A549 treated with DMSO at 1 μM for 4 hours (cell line): ENCODE data around the gene SPNS2. TPM values are rescaled to one million over a fixed set of nuclear protein-coding genes. Genes with fewer than 3 reads are reported as not detected.

Source experiments
- total RNA-seq: library from RNA; stranded (reverse); fragments of 200-300 nt; extraction: Qiagen RNA extraction; gene quantifications from 5 replicates; pipeline ENCODE4 v1.2.3, GENCODE V29; 2022; ENCODE audit warnings: low read depth

The SPNS2 gene, protein sequence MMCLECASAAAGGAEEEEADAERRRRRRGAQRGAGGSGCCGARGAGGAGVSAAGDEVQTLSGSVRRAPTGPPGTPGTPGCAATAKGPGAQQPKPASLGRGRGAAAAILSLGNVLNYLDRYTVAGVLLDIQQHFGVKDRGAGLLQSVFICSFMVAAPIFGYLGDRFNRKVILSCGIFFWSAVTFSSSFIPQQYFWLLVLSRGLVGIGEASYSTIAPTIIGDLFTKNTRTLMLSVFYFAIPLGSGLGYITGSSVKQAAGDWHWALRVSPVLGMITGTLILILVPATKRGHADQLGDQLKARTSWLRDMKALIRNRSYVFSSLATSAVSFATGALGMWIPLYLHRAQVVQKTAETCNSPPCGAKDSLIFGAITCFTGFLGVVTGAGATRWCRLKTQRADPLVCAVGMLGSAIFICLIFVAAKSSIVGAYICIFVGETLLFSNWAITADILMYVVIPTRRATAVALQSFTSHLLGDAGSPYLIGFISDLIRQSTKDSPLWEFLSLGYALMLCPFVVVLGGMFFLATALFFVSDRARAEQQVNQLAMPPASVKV
- 6.7 to 14.2 TPM (median 10.1 TPM) in 5 replicates for total RNA-seq

DNA sequence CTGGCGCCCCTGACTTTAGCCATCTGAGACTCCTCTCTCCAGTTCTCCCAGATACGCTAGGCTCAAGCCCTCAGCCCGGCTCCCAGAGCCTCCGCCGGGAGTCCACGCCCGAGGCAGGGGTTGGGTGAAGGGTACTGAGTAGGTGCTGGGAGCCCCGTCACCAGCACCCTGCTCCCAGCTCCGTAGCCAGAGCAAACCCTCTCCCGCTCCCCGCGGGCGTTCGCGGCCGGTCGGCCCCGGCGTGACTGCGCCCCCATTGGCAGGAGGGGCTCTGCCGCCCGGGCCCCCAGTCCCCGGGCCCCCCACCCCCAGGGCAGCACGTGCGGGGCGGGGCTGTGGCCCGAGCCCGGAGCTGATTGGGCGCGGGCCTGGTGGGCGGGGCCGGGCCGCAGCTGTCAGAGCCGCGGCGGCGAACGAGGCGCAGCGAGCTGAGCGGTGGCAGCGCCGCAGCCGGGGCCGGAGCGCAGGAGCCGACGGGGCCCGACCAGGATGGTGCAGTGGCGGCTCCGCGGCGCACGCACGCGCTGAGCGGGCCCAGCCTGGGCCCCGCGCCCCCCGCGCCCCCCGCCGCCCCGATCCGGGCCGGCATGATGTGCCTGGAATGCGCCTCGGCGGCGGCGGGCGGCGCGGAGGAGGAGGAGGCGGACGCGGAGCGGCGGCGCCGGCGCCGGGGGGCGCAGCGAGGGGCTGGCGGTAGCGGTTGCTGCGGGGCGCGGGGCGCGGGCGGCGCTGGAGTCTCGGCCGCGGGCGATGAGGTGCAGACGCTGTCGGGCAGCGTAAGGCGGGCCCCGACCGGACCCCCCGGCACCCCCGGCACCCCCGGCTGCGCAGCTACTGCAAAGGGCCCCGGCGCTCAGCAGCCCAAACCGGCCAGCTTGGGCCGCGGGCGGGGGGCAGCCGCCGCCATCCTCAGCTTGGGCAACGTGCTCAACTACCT is at the start of gene SPNS2:
TSS of gene SPNS2 (plus strand) at position 421 of the 937 bp plus-strand sequence. CDS start at position 588, 167 bp downstream.

GRCh38 chr17:4554997-4555799 is 56.5 kb downstream of the SPNS2 start, which contains the start of gene MYBBP1A:
TSS of gene MYBBP1A (minus strand) at chr17:4555384. CDS start at chr17:4555324, 60 bp downstream.

GRCh38 chr17:4560421-4560820 is 61.7 kb downstream of the SPNS2 start, which contains the start of gene GGT6:
TSS of gene GGT6 (minus strand) at chr17:4560577. CDS start at chr17:4560521, 56 bp downstream.

GRCh38 chr17:4584101-4584916 is 85.6 kb downstream of the SPNS2 start, which contains the start of gene SMTNL2:
TSS of gene SMTNL2 (plus strand) at chr17:4584529. CDS start at chr17:4584606, 77 bp downstream.

Other genes with a start within 250 kb of the SPNS2 start
- gene ANKFY1, start 234.9 kb upstream of the SPNS2 start, total RNA-seq: 26.0 to 38.1 TPM (median 35.6 TPM) in 5 replicates
- gene UBE2G1, start 132.2 kb upstream of the SPNS2 start, total RNA-seq: 73.7 to 103 TPM (median 95.3 TPM) in 5 replicates
- gene SPNS3, start 64.9 kb upstream of the SPNS2 start, total RNA-seq: 0.05 to 0.13 TPM in 2 of 5 replicates, not detected in the others
- 101 to 127 TPM (median 114 TPM) in 5 replicates for gene MYBBP1A, start 56.5 kb downstream of the SPNS2 start, total RNA-seq
- 0.08 TPM in 1 of 5 replicates, not detected in the others for gene GGT6, start 61.7 kb downstream of the SPNS2 start, total RNA-seq
- 0.21 to 1.9 TPM (median 1.0 TPM) in 5 replicates for gene SMTNL2, start 85.6 kb downstream of the SPNS2 start, total RNA-seq
- gene ALOX15, start 142.8 kb downstream of the SPNS2 start, total RNA-seq: 0.06 to 0.14 TPM (median 0.10 TPM) in 4 of 5 replicates, not detected in the other
- 68.7 to 88.2 TPM (median 76.7 TPM) in 5 replicates for gene PELP1, start 205.3 kb downstream of the SPNS2 start, total RNA-seq
- 51.9 to 68.9 TPM (median 63.3 TPM) in 5 replicates for gene ARRB2, start 211.8 kb downstream of the SPNS2 start, total RNA-seq
- gene MED11, start 232.5 kb downstream of the SPNS2 start, total RNA-seq: 40.9 to 46.9 TPM (median 43.8 TPM) in 5 replicates
- gene ZMYND15, start 241.0 kb downstream of the SPNS2 start, total RNA-seq: 0.41 to 0.86 TPM (median 0.60 TPM) in 5 replicates
- gene CXCL16, start 241.0 kb downstream of the SPNS2 start, total RNA-seq: 15.0 to 20.2 TPM (median 18.3 TPM) in 5 replicates